Smooth muscle cell of the umbilical artery (primary cell): ENCODE data around the gene ARL5B. TPM values are rescaled to one million over a fixed set of nuclear protein-coding genes. Genes with fewer than 3 reads are reported as not detected.

Experiments used
- total RNA-seq: library from RNA; depleted of rRNA; stranded (reverse); fragments of >200 nt; gene quantifications from 2 replicates; pipeline ENCODE4 v1.2.3, GENCODE V29; 2014

ARL5B gene
- total RNA-seq: 24.6 and 28.5 TPM in 2 replicates

GRCh38 chr10:18659125-18659818 is at the start of gene ARL5B:
TSS of gene ARL5B (plus strand) at chr10:18659431. CDS start at chr10:18659638, 207 bp downstream.

GRCh38 chr10:18651324-18652007 is 7.8 kb upstream of the ARL5B start, which contains the start of gene NSUN6:
TSS of gene NSUN6 (minus strand) at chr10:18651587. CDS start at chr10:18651203, 384 bp downstream.

Other genes with a start within 250 kb of the ARL5B start
- 9.5 and 13.0 TPM in 2 replicates for gene NSUN6, start 7.8 kb upstream of the ARL5B start, total RNA-seq